PFSK-1 (cell line): ENCODE results near the gene CHST11.

ENCODE experiments used
- FOXP2 ChIP-seq: optimal IDR thresholded peaks from 2 replicates; pipeline ENCODE3; 2011; ENCODE audit warnings: borderline replicate concordance, control low read depth, inconsistent platforms; ENCODE audit not compliant: insufficient read depth; ENCODE audit errors: extremely low read length, extremely low read depth
- POLR2AphosphoS5 ChIP-seq: IDR thresholded peaks from 2 replicates; pipeline ENCODE4 v1.6.1; 2012; ENCODE audit warnings: low read depth, mild to moderate bottlenecking, control low read depth, low read length, moderate library complexity
- SIN3A ChIP-seq: IDR thresholded peaks from 2 replicates; pipeline ENCODE4 v1.6.1; 2012; ENCODE audit warnings: mild to moderate bottlenecking, low read length, moderate library complexity, borderline replicate concordance; ENCODE audit not compliant: insufficient read depth
- TAF1 ChIP-seq: IDR thresholded peaks from 2 replicates; pipeline ENCODE4 v1.6.1; 2012; ENCODE audit warnings: low read length, control low read depth, borderline replicate concordance; ENCODE audit not compliant: insufficient read depth
- TF ChIP-seq, protein P1 (sequence below), 2 experiments: IDR thresholded peaks; 2 replicates each; pipeline versions ENCODE4 v1.6.1 to v1.8.0; 2011 to 2012; ENCODE audit warnings: low read depth in 2 of 2, low read length in 2 of 2, control low read depth in 1 of 2, inconsistent platforms in 1 of 2, mild to moderate bottlenecking in 1 of 2, moderate library complexity in 1 of 2; ENCODE audit not compliant: insufficient read depth in 1 of 2

Gene CHST11

DNA sequence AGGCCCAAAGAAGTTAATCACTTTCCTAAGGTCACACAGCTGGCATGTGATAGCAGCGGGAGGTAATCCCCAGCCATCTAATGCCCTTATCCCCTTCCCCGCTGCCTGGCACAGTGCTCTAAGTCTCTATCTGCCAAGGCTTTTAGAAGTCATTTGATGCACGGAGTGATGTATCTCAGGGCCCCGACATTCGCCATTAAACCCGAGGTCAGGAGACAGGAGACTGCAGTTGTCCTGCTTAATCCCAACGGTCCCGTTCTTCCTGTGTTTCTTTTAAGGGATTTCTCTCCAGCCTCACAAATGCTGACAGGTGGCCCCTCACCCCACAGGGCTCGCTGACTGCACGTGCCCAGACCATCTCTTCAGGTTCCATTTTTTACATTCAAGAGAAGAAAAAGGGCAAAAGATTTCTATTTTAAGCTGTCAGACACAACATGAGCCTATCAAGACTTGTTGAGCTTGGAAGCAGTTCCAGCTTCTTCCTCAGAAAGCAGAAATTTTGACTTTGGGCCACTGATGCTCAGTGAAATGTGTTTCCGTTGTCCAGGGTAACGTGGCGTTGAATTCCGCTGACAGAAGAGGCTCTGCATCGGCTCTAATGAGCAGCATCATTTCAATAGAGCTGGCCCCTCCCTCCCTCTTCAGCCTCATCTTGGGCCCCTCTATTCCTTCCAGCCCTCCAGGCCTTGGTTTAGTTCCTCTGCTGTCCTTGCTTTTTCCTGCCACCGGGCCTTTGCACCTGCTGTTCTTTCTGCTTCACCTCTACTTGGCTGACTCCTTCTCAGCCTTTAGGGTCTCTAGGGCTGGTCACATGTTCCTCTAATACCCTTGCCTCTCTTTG lies 171.5 kb downstream of the CHST11 start:
- TF ChIP-seq POLR2AphosphoS5 (no peak), SIN3A (no peak), TAF1 (no peak)

DNA sequence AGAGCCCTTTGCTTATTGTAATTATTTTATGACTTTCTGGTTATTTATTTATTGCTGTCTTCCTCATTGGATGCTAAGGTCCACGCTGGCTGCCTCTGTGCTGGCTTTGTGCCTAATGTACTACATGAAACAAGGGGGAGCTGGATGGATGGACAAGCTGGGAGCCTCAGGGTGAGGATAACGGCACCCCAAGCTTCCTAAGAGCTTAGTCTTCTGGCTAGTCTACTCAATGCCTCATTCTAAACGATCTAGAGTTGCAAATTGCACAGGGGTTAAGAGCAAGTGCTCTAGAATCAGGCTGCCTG lies 172.0 kb downstream of the CHST11 start:
- TF ChIP-seq FOXP2 = no peak
- no peak for TF ChIP-seq POLR2AphosphoS5
- no peak for TF ChIP-seq TAF1
- TF ChIP-seq, protein P1, sequence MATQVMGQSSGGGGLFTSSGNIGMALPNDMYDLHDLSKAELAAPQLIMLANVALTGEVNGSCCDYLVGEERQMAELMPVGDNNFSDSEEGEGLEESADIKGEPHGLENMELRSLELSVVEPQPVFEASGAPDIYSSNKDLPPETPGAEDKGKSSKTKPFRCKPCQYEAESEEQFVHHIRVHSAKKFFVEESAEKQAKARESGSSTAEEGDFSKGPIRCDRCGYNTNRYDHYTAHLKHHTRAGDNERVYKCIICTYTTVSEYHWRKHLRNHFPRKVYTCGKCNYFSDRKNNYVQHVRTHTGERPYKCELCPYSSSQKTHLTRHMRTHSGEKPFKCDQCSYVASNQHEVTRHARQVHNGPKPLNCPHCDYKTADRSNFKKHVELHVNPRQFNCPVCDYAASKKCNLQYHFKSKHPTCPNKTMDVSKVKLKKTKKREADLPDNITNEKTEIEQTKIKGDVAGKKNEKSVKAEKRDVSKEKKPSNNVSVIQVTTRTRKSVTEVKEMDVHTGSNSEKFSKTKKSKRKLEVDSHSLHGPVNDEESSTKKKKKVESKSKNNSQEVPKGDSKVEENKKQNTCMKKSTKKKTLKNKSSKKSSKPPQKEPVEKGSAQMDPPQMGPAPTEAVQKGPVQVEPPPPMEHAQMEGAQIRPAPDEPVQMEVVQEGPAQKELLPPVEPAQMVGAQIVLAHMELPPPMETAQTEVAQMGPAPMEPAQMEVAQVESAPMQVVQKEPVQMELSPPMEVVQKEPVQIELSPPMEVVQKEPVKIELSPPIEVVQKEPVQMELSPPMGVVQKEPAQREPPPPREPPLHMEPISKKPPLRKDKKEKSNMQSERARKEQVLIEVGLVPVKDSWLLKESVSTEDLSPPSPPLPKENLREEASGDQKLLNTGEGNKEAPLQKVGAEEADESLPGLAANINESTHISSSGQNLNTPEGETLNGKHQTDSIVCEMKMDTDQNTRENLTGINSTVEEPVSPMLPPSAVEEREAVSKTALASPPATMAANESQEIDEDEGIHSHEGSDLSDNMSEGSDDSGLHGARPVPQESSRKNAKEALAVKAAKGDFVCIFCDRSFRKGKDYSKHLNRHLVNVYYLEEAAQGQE (IDR thresholded peaks at IDR 0.05; ENCODE audit: insufficient read depth in 1 of 2, low read depth in 2 of 2, low read length in 2 of 2) = no peak
- TF ChIP-seq SIN3A = no peak

DNA sequence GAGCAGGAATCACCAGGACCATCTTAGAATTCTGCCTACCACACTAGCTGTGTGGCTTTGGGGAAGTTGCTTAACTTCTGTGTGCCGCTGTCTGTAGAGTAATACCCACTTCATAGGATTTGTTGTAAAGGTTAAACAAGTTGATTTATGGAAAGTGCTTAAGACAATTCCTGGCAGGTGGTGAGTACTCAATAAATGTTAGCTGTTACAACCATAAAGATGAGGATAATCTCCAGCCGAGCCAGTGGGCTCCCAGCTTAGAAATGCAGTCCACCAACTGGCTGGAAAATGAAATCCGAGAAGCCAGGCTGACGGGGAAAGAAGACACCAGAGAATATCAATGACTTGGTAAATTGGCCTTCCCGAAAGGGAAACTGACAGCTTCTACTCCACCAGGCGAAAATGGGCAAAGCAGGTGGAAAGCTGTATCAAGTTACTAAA lies 173.5 kb downstream of the CHST11 start:
- TF ChIP-seq, protein P1 (IDR thresholded peaks at IDR 0.05; ENCODE audit: insufficient read depth in 1 of 2, low read depth in 2 of 2, low read length in 2 of 2) = no peak
- TF ChIP-seq SIN3A = no peak
- TF ChIP-seq TAF1 = no peak
- no peak for TF ChIP-seq POLR2AphosphoS5
- no peak for TF ChIP-seq FOXP2

DNA sequence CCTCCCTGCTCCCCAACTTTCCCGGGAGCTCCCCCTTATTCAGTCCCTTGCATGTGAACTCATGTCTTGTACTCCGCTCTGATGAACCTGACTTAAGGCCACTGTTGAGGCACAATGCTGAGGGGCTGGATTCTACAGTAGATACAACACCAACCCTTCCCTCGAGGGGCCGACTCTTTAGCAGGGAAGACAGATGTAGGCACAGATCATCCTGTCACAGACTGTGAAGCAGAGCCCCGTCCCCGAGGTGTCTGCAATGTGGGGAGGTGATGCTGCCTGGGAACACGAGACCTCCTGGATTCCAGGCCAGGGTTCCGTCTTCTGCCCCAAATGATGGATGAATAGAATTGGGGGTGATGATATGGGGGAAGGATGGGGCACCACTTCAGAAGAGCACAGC lies 175.1 kb downstream of the CHST11 start:
- TF ChIP-seq, protein P1 (IDR thresholded peaks at IDR 0.05; ENCODE audit: insufficient read depth in 1 of 2, low read depth in 2 of 2, low read length in 2 of 2) = no peak
- no peak for TF ChIP-seq FOXP2
- no peak for TF ChIP-seq TAF1
- TF ChIP-seq POLR2AphosphoS5 = no peak

DNA sequence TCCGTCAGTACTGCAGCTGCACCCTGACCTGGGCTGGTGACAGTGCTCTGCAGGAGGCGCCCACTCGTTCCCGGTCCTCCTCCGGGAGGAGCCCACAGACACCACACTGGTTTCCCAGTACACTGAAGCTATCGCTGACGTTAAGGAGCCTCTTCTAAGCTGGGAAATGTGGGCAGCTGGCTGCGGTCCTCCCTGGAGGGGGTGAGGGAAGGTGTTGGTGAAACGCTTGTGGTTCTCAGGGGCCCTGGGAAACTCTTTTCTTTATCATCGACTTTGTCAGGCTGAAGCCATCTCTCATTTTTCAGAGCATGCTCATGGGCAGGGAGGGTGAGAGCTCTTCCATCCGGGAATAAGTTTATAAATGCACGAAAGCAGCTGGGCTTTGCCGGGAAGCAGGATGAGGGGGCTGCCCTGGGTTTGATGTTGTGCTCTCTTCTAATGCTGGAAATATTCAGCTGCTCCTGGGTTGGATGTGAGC lies 176.0 kb downstream of the CHST11 start:
- TF ChIP-seq TAF1 (no peak), FOXP2 (no peak), POLR2AphosphoS5 (no peak)
- TF ChIP-seq, protein P1 (IDR thresholded peaks at IDR 0.05; ENCODE audit: insufficient read depth in 1 of 2, low read depth in 2 of 2, low read length in 2 of 2) = no peak
